Epithelial cell of proximal tubule (primary cell): ENCODE measurements around the gene ATP5PF. TPM values are rescaled to one million over a fixed set of nuclear protein-coding genes. Genes with fewer than 3 reads are reported as not detected.
"Not testable (repeated sequence)": the region's sequence is repeated elsewhere in the genome, so short reads cannot be mapped to it uniquely, and the experiment has no call there.

Source experiments
- DNase-seq: peaks from one replicate; pipeline ENCODE4 v3.0.0-alpha.2; 2011; ENCODE audit warnings: low read depth
- H3K4me3 ChIP-seq: 2 replicates; pipeline ENCODE4 v1.5.1; 2011; ENCODE audit warnings: low read depth, mild to moderate bottlenecking, low read length
- CTCF ChIP-seq: conservative IDR thresholded peaks from 2 replicates; pipeline ENCODE4 v1.5.1; 2012; ENCODE audit warnings: low read depth, mild to moderate bottlenecking, low read length
- total RNA-seq: library from RNA; depleted of rRNA; stranded (reverse); fragments of >200 nt; gene quantifications from 2 replicates; pipeline ENCODE4 v1.2.3, GENCODE V29; 2015

ATP5PF gene
- total RNA-seq: 73.5 and 110 TPM in 2 replicates

- DNase-seq: peak; percentile 92
- peak within 1 kb of the TSS; percentile 81 for H3K4me3 ChIP-seq
- no peak for TF ChIP-seq CTCF
Measured at GRCh38 chr21:25734904-25735645, at the start of gene ATP5PF, which contains the start of gene GABPA. Gene ATP5PF, minus strand, starts transcription at chr21:25734904. Its CDS starts 5,110 bp downstream, at chr21:25729794. Gene GABPA, plus strand, starts transcription at chr21:25734972. Its CDS starts 6,627 bp downstream, at chr21:25741599.

GRCh38 chr21:25778126-25778875 is 43.6 kb upstream of the ATP5PF start:
- not testable (repeated sequence) for H3K4me3 ChIP-seq, DNase-seq

GRCh38 chr21:25776440-25776839 is 41.7 kb upstream of the ATP5PF start:
- TF ChIP-seq CTCF: no peak
- H3K4me3 ChIP-seq: no peak overlapping the region
- no peak for DNase-seq

GRCh38 chr21:25772686-25773085 is 38.0 kb upstream of the ATP5PF start:
- TF ChIP-seq CTCF: no peak
- no peak for DNase-seq

GRCh38 chr21:25767921-25768320 is 33.2 kb upstream of the ATP5PF start:
- no peak overlapping the region for H3K4me3 ChIP-seq
- TF ChIP-seq CTCF: no peak
- no peak for DNase-seq

More at GRCh38 chr21:25772686-25773085, 38.0 kb upstream of the ATP5PF start:
- no peak overlapping the region for H3K4me3 ChIP-seq

- TF ChIP-seq CTCF: no peak
- DNase-seq: no peak
- H3K4me3 ChIP-seq: no peak overlapping the region
Measured at GRCh38 chr21:25764065-25764464, 29.4 kb upstream of the ATP5PF start.

- no peak for TF ChIP-seq CTCF
- DNase-seq: no peak
- no peak overlapping the region for H3K4me3 ChIP-seq
Measured at GRCh38 chr21:25760677-25761076, 26.0 kb upstream of the ATP5PF start.
